Calu3 (cell line): ENCODE results near the gene BRCA2. TPM values are rescaled to one million over a fixed set of nuclear protein-coding genes. Genes with fewer than 3 reads are reported as not detected.

Source experiments
- BruUV-seq: library from RNA; stranded (reverse); fragments of 400-500 nt; replicated peaks from 2 replicates; lab custom pipeline; 2021; lab: Mats Ljungman, UMichigan
- CTCF ChIA-PET: fragments of 300-600 bp; sonication (Branson Sonifier 250); formaldehyde crosslinking; loops from one replicate; lab custom pipeline; 2022; ENCODE audit warnings: antibody characterized with exemption; lab: Charles Lee
- DNase-seq: peaks from one replicate; pipeline ENCODE4 v3.0.0; 2022
- H3K27ac Mint-ChIP-seq: one replicate; pipeline ENCODE4 v1.8.0; 2022; ENCODE audit warnings: mixed read lengths; ENCODE audit not compliant: unreplicated experiment
- H3K27me3 Mint-ChIP-seq: one replicate; pipeline ENCODE4 v1.8.0; 2022; ENCODE audit warnings: mixed read lengths; ENCODE audit not compliant: unreplicated experiment
- H3K36me3 Mint-ChIP-seq: one replicate; pipeline ENCODE4 v1.8.0; 2022; ENCODE audit warnings: mild to moderate bottlenecking, moderate library complexity, mixed read lengths; ENCODE audit not compliant: insufficient read depth, unreplicated experiment
- H3K4me1 Mint-ChIP-seq: one replicate; pipeline ENCODE4 v1.8.0; 2022; ENCODE audit warnings: mild to moderate bottlenecking, low read depth, mixed read lengths; ENCODE audit not compliant: unreplicated experiment
- H3K4me3 Mint-ChIP-seq: one replicate; pipeline ENCODE4 v1.8.0; 2022; ENCODE audit warnings: mild to moderate bottlenecking, low read depth, moderate library complexity, mixed read lengths; ENCODE audit not compliant: unreplicated experiment
- H3K9me3 Mint-ChIP-seq: one replicate; pipeline ENCODE4 v1.8.0; 2022; ENCODE audit warnings: low read depth, mixed read lengths; ENCODE audit not compliant: unreplicated experiment
- intact Hi-C: fragments of 100-400 bp; cut with micrococcal nuclease; formaldehyde crosslinking; loops from one replicate; pipeline ENCODE4 v1.10.0; 2022; ENCODE audit not compliant: unreplicated experiment
- total RNA-seq: library from RNA; stranded (reverse); gene quantifications from 2 replicates; pipeline ENCODE4 v1.2.3, GENCODE V29; 2022
- TF ChIP-seq, protein P1 (sequence below): fragments of 200-600 bp; IDR thresholded peaks from one replicate; pipeline ENCODE4 v1.8.0; 2022; ENCODE audit warnings: antibody characterized with exemption; ENCODE audit not compliant: unreplicated experiment

BRCA2 gene
- total RNA-seq, 1 experiment from 2014 or later: 12.8 TPM

DNA sequence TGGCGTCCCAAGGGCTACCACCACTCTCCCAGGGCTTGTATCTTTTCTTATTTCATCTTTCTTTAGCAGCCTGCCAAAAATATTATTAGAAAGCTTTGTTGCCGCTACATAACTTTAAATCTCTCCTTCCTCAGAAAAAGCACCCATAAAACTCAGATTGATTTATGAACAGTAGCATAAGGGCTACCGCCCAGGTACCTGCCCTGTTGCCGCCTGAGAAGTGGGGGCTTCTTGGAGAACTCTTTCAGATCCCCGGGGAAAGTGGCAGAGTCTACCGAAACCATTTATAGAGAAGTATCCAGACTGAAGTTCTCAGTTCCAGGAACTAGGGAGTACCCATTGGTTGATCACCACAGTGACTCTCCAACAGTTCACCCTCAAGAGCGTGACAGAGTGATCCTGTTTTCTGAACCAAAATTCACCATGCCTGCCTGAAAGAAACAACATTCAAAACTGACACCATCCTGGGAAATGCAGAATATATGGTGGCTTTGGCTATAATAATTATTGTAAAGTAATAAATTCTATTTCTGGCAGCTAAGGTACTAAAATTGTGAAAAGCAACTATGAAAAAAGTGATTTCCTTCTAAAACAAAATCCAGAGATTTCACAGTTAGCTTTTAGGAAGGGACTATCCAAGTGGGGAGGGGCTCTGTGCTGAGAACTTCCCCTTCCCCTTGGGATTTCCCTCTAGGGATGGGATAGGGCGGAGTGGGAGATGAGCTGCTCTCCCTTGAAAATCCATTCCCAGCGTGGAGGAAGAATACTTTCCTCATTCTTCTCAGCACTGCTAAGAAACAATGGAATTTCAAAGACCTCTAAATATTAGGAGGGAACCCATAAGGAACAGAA, 113.5 kb downstream of the BRCA2 start:
- DNase-seq: no peak
- H3K36me3 Mint-ChIP-seq: peaks cover 21% of the 10 kb centered on the region
- H3K4me3 Mint-ChIP-seq: peak overlapping the region; percentile 69
- BruUV-seq: no TSS peak
- CTCF ChIA-PET: interaction anchor here (0.8 kb wide), 1 partner anchor 10 kb away, joined by 3 read pairs; no protein-coding TSS in a partner anchor
- no peaks in the 10 kb centered on the region for H3K9me3 Mint-ChIP-seq
- intact Hi-C loops: no loop called here
- H3K27me3 Mint-ChIP-seq: no peaks in the 10 kb centered on the region
- peaks cover 20% of the 10 kb centered on the region for H3K4me1 Mint-ChIP-seq
- TF ChIP-seq, protein P1, sequence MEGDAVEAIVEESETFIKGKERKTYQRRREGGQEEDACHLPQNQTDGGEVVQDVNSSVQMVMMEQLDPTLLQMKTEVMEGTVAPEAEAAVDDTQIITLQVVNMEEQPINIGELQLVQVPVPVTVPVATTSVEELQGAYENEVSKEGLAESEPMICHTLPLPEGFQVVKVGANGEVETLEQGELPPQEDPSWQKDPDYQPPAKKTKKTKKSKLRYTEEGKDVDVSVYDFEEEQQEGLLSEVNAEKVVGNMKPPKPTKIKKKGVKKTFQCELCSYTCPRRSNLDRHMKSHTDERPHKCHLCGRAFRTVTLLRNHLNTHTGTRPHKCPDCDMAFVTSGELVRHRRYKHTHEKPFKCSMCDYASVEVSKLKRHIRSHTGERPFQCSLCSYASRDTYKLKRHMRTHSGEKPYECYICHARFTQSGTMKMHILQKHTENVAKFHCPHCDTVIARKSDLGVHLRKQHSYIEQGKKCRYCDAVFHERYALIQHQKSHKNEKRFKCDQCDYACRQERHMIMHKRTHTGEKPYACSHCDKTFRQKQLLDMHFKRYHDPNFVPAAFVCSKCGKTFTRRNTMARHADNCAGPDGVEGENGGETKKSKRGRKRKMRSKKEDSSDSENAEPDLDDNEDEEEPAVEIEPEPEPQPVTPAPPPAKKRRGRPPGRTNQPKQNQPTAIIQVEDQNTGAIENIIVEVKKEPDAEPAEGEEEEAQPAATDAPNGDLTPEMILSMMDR: no peak
- no peak overlapping the region for H3K27ac Mint-ChIP-seq

- intact Hi-C loops: no loop called here
- H3K4me1 Mint-ChIP-seq: peaks cover 20% of the 10 kb centered on the region
- CTCF ChIA-PET: no interaction called here
- H3K9me3 Mint-ChIP-seq: no peaks in the 10 kb centered on the region
- peaks cover 21% of the 10 kb centered on the region for H3K36me3 Mint-ChIP-seq
- DNase-seq: no peak
- no TSS peak for BruUV-seq
- no peak overlapping the region for H3K27ac Mint-ChIP-seq
- no peak overlapping the region for H3K4me3 Mint-ChIP-seq
- TF ChIP-seq, protein P1: no peak
- no peaks in the 10 kb centered on the region for H3K27me3 Mint-ChIP-seq
These were observed 114.2 kb downstream of the BRCA2 start for GRCh38 chr13:32429433-32429909.

DNA sequence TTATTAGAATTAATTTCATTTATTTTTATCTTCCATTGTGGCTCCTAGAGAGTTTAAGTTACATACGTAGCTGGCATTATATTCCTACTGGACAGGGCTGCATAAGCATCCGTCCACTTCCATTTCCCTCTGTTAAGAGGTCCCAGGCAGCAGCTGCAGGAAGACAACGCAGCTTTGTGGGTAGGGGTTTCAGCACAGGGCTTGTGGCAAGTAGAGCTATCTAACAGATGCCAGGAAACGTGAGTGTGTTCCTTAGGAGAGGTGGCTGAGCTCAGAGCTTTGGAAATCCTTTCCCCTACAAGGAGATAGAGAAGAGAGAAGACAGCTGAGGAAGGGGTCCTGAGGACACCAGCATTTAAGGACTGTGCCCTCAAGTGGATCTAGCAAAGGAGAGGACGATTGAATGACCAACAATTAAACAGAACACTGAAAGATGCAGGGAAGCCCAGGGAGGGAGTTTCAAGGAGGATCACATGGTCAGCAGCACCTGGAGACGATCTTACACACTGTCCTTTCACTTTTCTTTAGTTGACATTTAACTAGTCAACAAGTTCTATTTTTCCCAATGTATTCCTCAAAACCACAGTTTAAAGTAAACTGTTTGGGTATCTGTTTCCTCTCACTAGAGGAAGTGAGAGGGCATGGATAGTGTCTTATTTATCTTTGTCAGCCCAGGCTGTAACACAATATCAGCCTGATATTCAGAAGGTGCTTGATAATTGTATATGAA, 114.9 kb downstream of the BRCA2 start:
- intact Hi-C loops: no loop called here
- CTCF ChIA-PET: no interaction called here
- H3K4me3 Mint-ChIP-seq: no peak overlapping the region
- no peak overlapping the region for H3K27ac Mint-ChIP-seq
- no peaks in the 10 kb centered on the region for H3K27me3 Mint-ChIP-seq
- TF ChIP-seq, protein P1: no peak
- peaks cover 21% of the 10 kb centered on the region for H3K36me3 Mint-ChIP-seq
- H3K9me3 Mint-ChIP-seq: no peaks in the 10 kb centered on the region
- no TSS peak for BruUV-seq
- DNase-seq: no peak
- H3K4me1 Mint-ChIP-seq: peaks cover 20% of the 10 kb centered on the region

GRCh38 chr13:32431361-32431760, 116.1 kb downstream of the BRCA2 start:
- no TSS peak for BruUV-seq
- no peak overlapping the region for H3K4me3 Mint-ChIP-seq
- no peak for DNase-seq
- TF ChIP-seq, protein P1: no peak
- no peaks in the 10 kb centered on the region for H3K9me3 Mint-ChIP-seq
- CTCF ChIA-PET: no interaction called here
- no peak overlapping the region for H3K27ac Mint-ChIP-seq
- peaks cover 31% of the 10 kb centered on the region for H3K36me3 Mint-ChIP-seq
- peaks cover 15% of the 10 kb centered on the region for H3K4me1 Mint-ChIP-seq
- intact Hi-C loops: no loop called here
- H3K27me3 Mint-ChIP-seq: no peaks in the 10 kb centered on the region
